PC-9 (cell line): ENCODE data around the gene IFT122. TPM values are rescaled to one million over a fixed set of nuclear protein-coding genes. Genes with fewer than 3 reads are reported as not detected.

ENCODE experiments used
- BruUV-seq: library from RNA; stranded (reverse); fragments of 400-500 nt; replicated peaks from 2 replicates; lab custom pipeline; 2021; lab: Mats Ljungman, UMichigan
- CTCF ChIA-PET: fragments of 300-600 bp; sonication (Branson Sonifier 250); formaldehyde crosslinking; loops from one replicate; lab custom pipeline; 2022; ENCODE audit warnings: antibody characterized with exemption; lab: Charles Lee
- POLR2A ChIA-PET: fragments of 300-600 bp; sonication (Branson Sonifier 250); formaldehyde crosslinking; loops from one replicate; lab custom pipeline; 2022; ENCODE audit warnings: antibody characterized with exemption; ENCODE audit not compliant: unreplicated experiment; lab: Charles Lee
- DNase-seq, 2 experiments: peaks; one replicate each; pipeline versions ENCODE4 v3.0.0 to v3.0.0-alpha.2; 2015 to 2022; ENCODE audit warnings: mixed read lengths in 1 of 2
- H2AFZ ChIP-seq: fragments of 200-600 bp; sonication (generic); 2 replicates; pipeline ENCODE4 v1.8.1; 2017; ENCODE audit warnings: antibody characterized with exemption
- H3F3A ChIP-seq: fragments of 200-600 bp; sonication (generic); 2 replicates; pipeline ENCODE4 v1.8.1; 2017; ENCODE audit warnings: antibody characterized with exemption, mild to moderate bottlenecking, low read depth; ENCODE audit not compliant: insufficient read depth
- H3K27ac ChIP-seq: fragments of 200-600 bp; sonication (generic); 2 replicates; pipeline ENCODE4 v1.6.1; 2016; ENCODE audit warnings: mixed run types
- H3K27me3 ChIP-seq: fragments of 200-600 bp; sonication (generic); 2 replicates; pipeline ENCODE4 v1.6.1; 2016; ENCODE audit warnings: low read depth, mixed run types; ENCODE audit not compliant: insufficient read depth
- H3K36me3 ChIP-seq: fragments of 200-600 bp; sonication (generic); 2 replicates; pipeline ENCODE4 v1.6.1; 2016; ENCODE audit warnings: low read depth, mixed run types
- H3K4me1 ChIP-seq: fragments of 200-600 bp; sonication (generic); replicated peaks from 2 replicates; pipeline ENCODE4 v1.6.1; 2016; ENCODE audit warnings: mixed run types; ENCODE audit not compliant: insufficient read depth
- H3K4me2 ChIP-seq: fragments of 200-600 bp; sonication (generic); 2 replicates; pipeline ENCODE4 v1.6.1; 2017; ENCODE audit warnings: mixed run types
- H3K4me3 ChIP-seq: fragments of 200-600 bp; sonication (generic); 2 replicates; pipeline ENCODE4 v1.6.1; 2016; ENCODE audit warnings: mixed run types
- H3K79me2 ChIP-seq: fragments of 200-600 bp; sonication (generic); 2 replicates; pipeline ENCODE4 v1.6.1; 2017; ENCODE audit warnings: low read depth, mixed run types
- H3K9me2 ChIP-seq: fragments of 200-600 bp; sonication (generic); 2 replicates; pipeline ENCODE4 v1.8.1; 2017; ENCODE audit warnings: mild to moderate bottlenecking; ENCODE audit not compliant: insufficient read depth
- H3K9me3 ChIP-seq: fragments of 200-600 bp; sonication (generic); 2 replicates; pipeline ENCODE4 v1.8.1; 2016; ENCODE audit warnings: low read depth; ENCODE audit not compliant: insufficient read depth
- H4K20me1 ChIP-seq: fragments of 200-600 bp; sonication (generic); 2 replicates; pipeline ENCODE4 v1.8.1; 2017; ENCODE audit not compliant: insufficient read depth
- CTCF ChIP-seq: fragments of 200-600 bp; sonication (generic); conservative IDR thresholded peaks from 2 replicates; pipeline ENCODE4 v1.6.1; 2017; ENCODE audit warnings: mixed run types, antibody characterized with exemption, mild to moderate bottlenecking, moderate library complexity
- EZH2 ChIP-seq: fragments of 200-600 bp; sonication (generic); IDR thresholded peaks from 2 replicates; pipeline ENCODE4 v1.8.0; 2017; ENCODE audit warnings: antibody characterized with exemption, low read depth
- intact Hi-C: fragments of 100-400 bp; cut with micrococcal nuclease; formaldehyde crosslinking; loops from one replicate; pipeline ENCODE4 v1.10.0; 2022; ENCODE audit not compliant: unreplicated experiment
- total RNA-seq: library from RNA; stranded (reverse); gene quantifications from 2 replicates; pipeline ENCODE4 v1.2.3, GENCODE V29; 2021

The IFT122 gene
- total RNA-seq, 1 experiment from 2014 or later, result 55.6 TPM

- H2AFZ ChIP-seq, result no peak overlapping the region
- H3K9me3 ChIP-seq, result no peaks in the 10 kb centered on the region
- DNase-seq, result no peak
- no peak overlapping the region for H3K4me3 ChIP-seq
- H4K20me1 ChIP-seq, result no peaks in the 10 kb centered on the region
- H3K79me2 ChIP-seq, result no peaks in the 10 kb centered on the region
- peaks cover 10% of the 10 kb centered on the region; the same call in 1 of the 2 replicates for H3F3A ChIP-seq
- no TSS peak for BruUV-seq
- H3K36me3 ChIP-seq, result no peaks in the 10 kb centered on the region
- no peak overlapping the region for H3K4me2 ChIP-seq
- no peaks in the 10 kb centered on the region for H3K9me2 ChIP-seq
- intact Hi-C loops, result loop anchor here (5.0 kb wide), 1 partner anchor 76 kb away; no protein-coding TSS in a partner anchor
- CTCF ChIA-PET, result no interaction called here
- H3K27ac ChIP-seq, result no peak overlapping the region
- peaks cover 9% of the 10 kb centered on the region for H3K4me1 ChIP-seq
- no peak for TF ChIP-seq EZH2
- TF ChIP-seq CTCF, result no peak
- no peaks in the 10 kb centered on the region for H3K27me3 ChIP-seq
- POLR2A ChIA-PET, result interaction anchor here (0.6 kb wide), 1 partner anchor 22 kb away, joined by 5 read pairs; no protein-coding TSS in a partner anchor
These were observed 127.9 kb downstream of the IFT122 start for GRCh38 chr3:129567939-129568338.

GRCh38 chr3:129569856-129570255 lies 129.8 kb downstream of the IFT122 start:
- CTCF ChIA-PET, result no interaction called here
- Histone ChIP-seq H3K4me1 (peaks cover 5% of the 10 kb centered on the region), H3K27me3 (no peaks in the 10 kb centered on the region), H4K20me1 (no peaks in the 10 kb centered on the region), H3K27ac (no peak overlapping the region), H2AFZ (no peak overlapping the region), H3K4me2 (no peak overlapping the region), H3K4me3 (no peak overlapping the region), H3K9me2 (no peaks in the 10 kb centered on the region), H3K79me2 (no peaks in the 10 kb centered on the region), H3K9me3 (no peaks in the 10 kb centered on the region), H3F3A (peaks cover 10% of the 10 kb centered on the region; the same call in 1 of the 2 replicates), H3K36me3 (no peaks in the 10 kb centered on the region)
- no peak for DNase-seq
- POLR2A ChIA-PET, result no interaction called here
- TF ChIP-seq EZH2 (no peak), CTCF (no peak)
- no TSS peak for BruUV-seq
- intact Hi-C loops, result loop anchor here (5.0 kb wide), 1 partner anchor 78 kb away; no protein-coding TSS in a partner anchor

Other genes with a start within 250 kb of the IFT122 start
- gene COPG1, start 190.6 kb upstream of the IFT122 start, total RNA-seq, result 195 and 212 TPM in 2 replicates
- 60.9 and 62.7 TPM in 2 replicates for gene HMCES, start 161.4 kb upstream of the IFT122 start, total RNA-seq
- 2.0 and 2.2 TPM in 2 replicates for gene EFCAB12, start 11.6 kb upstream of the IFT122 start, total RNA-seq
- 48.6 and 49.4 TPM in 2 replicates for gene MBD4, start 276 bp upstream of the IFT122 start, total RNA-seq
- not detected in 2 replicates for gene RHO, start 88.4 kb downstream of the IFT122 start, total RNA-seq
- not detected in 2 replicates for gene H1-8, start 103.0 kb downstream of the IFT122 start, total RNA-seq
- gene PLXND1, start 166.5 kb downstream of the IFT122 start, total RNA-seq, result 44.4 and 50.4 TPM in 2 replicates